ENCODE results near the gene WWOX.

The WWOX gene

GRCh38 chr16:78147911-78148401 lies 48.5 kb downstream of the WWOX start:
- no peak for DNase-seq

GRCh38 chr16:78150233-78150632 lies 50.8 kb downstream of the WWOX start:
- DNase-seq: no peak

- no peak for DNase-seq
These were observed 55.4 kb downstream of the WWOX start for GRCh38 chr16:78154729-78155461.

GRCh38 chr16:78155791-78156345 lies 56.4 kb downstream of the WWOX start:
- no peak for DNase-seq

GRCh38 chr16:78161023-78161729 lies 61.7 kb downstream of the WWOX start:
- DNase-seq: no peak

GRCh38 chr16:78163772-78164670 lies 64.6 kb downstream of the WWOX start:
- DNase-seq: no peak

- DNase-seq: no peak
These were observed 71.1 kb downstream of the WWOX start for GRCh38 chr16:78170494-78170933.

- DNase-seq: no peak
These were observed 75.8 kb downstream of the WWOX start for GRCh38 chr16:78175287-78175686.

- DNase-seq: peak; percentile 23
These were observed 77.0 kb downstream of the WWOX start for GRCh38 chr16:78176435-78176834.

GRCh38 chr16:78177218-78177617 lies 77.8 kb downstream of the WWOX start:
- no peak for DNase-seq

- no peak for DNase-seq
These were observed 78.5 kb downstream of the WWOX start for GRCh38 chr16:78177987-78178386.

- DNase-seq: no peak
These were observed 80.2 kb downstream of the WWOX start for GRCh38 chr16:78179666-78180065.

GRCh38 chr16:78180349-78180748 lies 80.9 kb downstream of the WWOX start:
- DNase-seq: no peak

- no peak for DNase-seq
These were observed 84.2 kb downstream of the WWOX start for GRCh38 chr16:78183437-78184237.

GRCh38 chr16:78184238-78185183 lies 85.1 kb downstream of the WWOX start:
- no peak for DNase-seq

- DNase-seq: no peak
These were observed 89.7 kb downstream of the WWOX start for GRCh38 chr16:78189121-78189520.

GRCh38 chr16:78192734-78193488 lies 93.5 kb downstream of the WWOX start:
- no peak for DNase-seq

- no peak for DNase-seq
These were observed 95.5 kb downstream of the WWOX start for GRCh38 chr16:78194948-78195347.

- no peak for DNase-seq
These were observed 96.3 kb downstream of the WWOX start for GRCh38 chr16:78195797-78196196.

- peak; percentile 85 for DNase-seq
These were observed 97.0 kb downstream of the WWOX start for GRCh38 chr16:78196502-78196901.

All from NCI-H1436 (cell line).